Measurements from ENCODE around the gene TTC9C. TPM values are rescaled to one million over a fixed set of nuclear protein-coding genes. Genes with fewer than 3 reads are reported as not detected.

The TTC9C gene
- total RNA-seq, 1 experiment from 2014 or later: 48.7 TPM

GRCh38 chr11:62786318-62787004, 58.2 kb downstream of the TTC9C start (continued):
- TF ChIP-seq E2F5 (CRISPR knock-in tag; IDR thresholded peaks at IDR 0.05): no peak
- 0 out of 2 replicates have a peak, but pooled peaks have one; percentile 21 for TF ChIP-seq TCF7 (CRISPR knock-in tag; IDR thresholded peaks at IDR 0.05; ENCODE audit: low read depth)
- TF ChIP-seq FOXP1 (CRISPR knock-in tag; IDR thresholded peaks at IDR 0.05; ENCODE audit: borderline replicate concordance): no peak
- no peak for TF ChIP-seq JAZF1 (CRISPR knock-in tag; IDR thresholded peaks at IDR 0.05)
- no peak for TF ChIP-seq SMAD4 (CRISPR knock-in tag; IDR thresholded peaks at IDR 0.05)
- TF ChIP-seq CREM (CRISPR knock-in tag; IDR thresholded peaks at IDR 0.05): no peak
- TF ChIP-seq HMGA2 (CRISPR knock-in tag; IDR thresholded peaks at IDR 0.05): no peak
- TF ChIP-seq ZNF671 (CRISPR knock-in tag; IDR thresholded peaks at IDR 0.05): no peak
- TF ChIP-seq ERG (CRISPR knock-in tag; IDR thresholded peaks at IDR 0.05): 0 out of 2 replicates have a peak, but pooled peaks have one; percentile 64
- no peak for TF ChIP-seq USF1 (CRISPR knock-in tag; IDR thresholded peaks at IDR 0.05)
- no peak for TF ChIP-seq CREB1 (CRISPR knock-in tag; IDR thresholded peaks at IDR 0.05)
- TF ChIP-seq ESRRA (CRISPR knock-in tag; IDR thresholded peaks at IDR 0.05; ENCODE audit: borderline replicate concordance): 0 out of 2 replicates have a peak, but pooled peaks have one; percentile 22
- TF ChIP-seq ATF3 (CRISPR knock-in tag; conservative IDR thresholded peaks at IDR 0.05): no peak
- TF ChIP-seq ZNF263 (CRISPR knock-in tag; IDR thresholded peaks at IDR 0.05; ENCODE audit: low read depth): no peak; the same call in 1 of the 2 replicates
- TF ChIP-seq ZNF232 (CRISPR knock-in tag; IDR thresholded peaks at IDR 0.05): no peak
- no peak for TF ChIP-seq ZNF219 (CRISPR knock-in tag; IDR thresholded peaks at IDR 0.05; ENCODE audit: borderline replicate concordance)
- no peak for TF ChIP-seq E2F1 (CRISPR knock-in tag; IDR thresholded peaks at IDR 0.05)
- TF ChIP-seq MXD4 (CRISPR knock-in tag; IDR thresholded peaks at IDR 0.05; ENCODE audit: borderline replicate concordance): no peak
- TF ChIP-seq ZBTB43 (CRISPR knock-in tag; IDR thresholded peaks at IDR 0.05): no peak
- TF ChIP-seq MLX (CRISPR knock-in tag; IDR thresholded peaks at IDR 0.05): no peak
- no peak for TF ChIP-seq CDX4 (CRISPR knock-in tag; IDR thresholded peaks at IDR 0.05; ENCODE audit: borderline replicate concordance)
- TF ChIP-seq ARID4B (CRISPR knock-in tag; IDR thresholded peaks at IDR 0.05; ENCODE audit: borderline replicate concordance): 0 out of 2 replicates have a peak, but pooled peaks have one; percentile 47
- TF ChIP-seq NFYB (CRISPR knock-in tag; conservative IDR thresholded peaks at IDR 0.05; ENCODE audit: low read depth): no peak
- no peak for TF ChIP-seq NFE2L1 (CRISPR knock-in tag; IDR thresholded peaks at IDR 0.05)
- no peak for TF ChIP-seq ZNF396 (CRISPR knock-in tag; IDR thresholded peaks at IDR 0.05; ENCODE audit: borderline replicate concordance)
- no peak for TF ChIP-seq SMAD3 (CRISPR knock-in tag; IDR thresholded peaks at IDR 0.05; ENCODE audit: borderline replicate concordance)
- TF ChIP-seq IRF2 (CRISPR knock-in tag; IDR thresholded peaks at IDR 0.05; ENCODE audit: borderline replicate concordance, low read depth): no peak
- no peak for TF ChIP-seq CBFB (CRISPR knock-in tag; IDR thresholded peaks at IDR 0.05; ENCODE audit: low read depth)
